Erythroblast (primary cell): ENCODE results near the gene BEST1.

ENCODE experiments used
- GATA1 ChIP-seq: IDR thresholded peaks from 2 replicates; pipeline ENCODE4 v1.6.1; 2011; ENCODE audit warnings: low read depth, mild to moderate bottlenecking, control low read depth, low read length, moderate library complexity
- POLR2A ChIP-seq: IDR thresholded peaks from 2 replicates; pipeline ENCODE4 v1.6.1; 2011; ENCODE audit warnings: mild to moderate bottlenecking, low read length

DNA sequence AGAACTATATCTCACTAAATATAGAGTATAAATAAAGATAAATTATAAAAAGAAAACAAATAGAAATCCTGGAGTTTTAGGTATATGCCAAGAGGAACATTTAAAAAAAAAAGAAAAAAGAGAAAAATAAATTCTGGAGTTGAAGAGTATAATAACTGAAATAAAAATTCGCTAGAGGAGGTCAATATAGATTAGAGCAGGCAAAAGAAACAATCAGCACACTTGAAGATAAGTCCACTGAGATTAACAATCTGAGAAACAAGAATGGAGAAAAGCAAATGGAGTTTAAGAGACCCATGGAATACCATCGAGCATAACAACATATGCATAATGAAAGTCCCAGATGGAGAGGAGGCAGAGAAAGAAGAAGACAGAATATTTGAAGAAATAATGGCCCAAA lies 14.3 kb upstream of the BEST1 start:
- no peak for TF ChIP-seq POLR2A
- no peak for TF ChIP-seq GATA1
